ENCODE results near the gene PEX5L. TPM values are rescaled to one million over a fixed set of nuclear protein-coding genes. Genes with fewer than 3 reads are reported as not detected.

PEX5L gene
- polyA plus RNA-seq, 3 donors: 0.27 to 0.52 (median 0.52) TPM

GRCh38 chr3:179896507-179896906, 140.2 kb downstream of the PEX5L start:
- DNase-seq: no peak

DNA sequence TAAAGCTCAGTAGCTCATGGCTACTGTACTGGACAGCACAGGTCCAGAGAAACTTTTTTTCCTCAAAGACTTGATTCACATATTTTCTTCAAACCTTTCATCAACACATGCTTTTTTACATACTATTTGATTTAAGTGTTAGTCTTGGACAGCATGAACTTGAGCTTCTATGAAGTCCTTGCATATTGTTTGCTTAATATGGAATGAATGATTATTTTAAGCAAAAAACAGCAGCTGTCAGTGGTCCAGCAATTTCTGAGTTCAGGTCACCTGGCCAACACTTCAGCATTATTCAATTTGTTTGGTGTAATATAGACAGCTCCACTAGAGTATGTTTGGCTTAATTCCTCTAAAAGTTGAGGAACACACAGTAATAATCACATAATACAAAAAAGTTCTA, 141.4 kb downstream of the PEX5L start:
- no peak for DNase-seq

GRCh38 chr3:179887295-179887943, 149.3 kb downstream of the PEX5L start:
- DNase-seq: no peak

- DNase-seq: no peak
Measured at GRCh38 chr3:179885950-179886349, 150.8 kb downstream of the PEX5L start.

DNA sequence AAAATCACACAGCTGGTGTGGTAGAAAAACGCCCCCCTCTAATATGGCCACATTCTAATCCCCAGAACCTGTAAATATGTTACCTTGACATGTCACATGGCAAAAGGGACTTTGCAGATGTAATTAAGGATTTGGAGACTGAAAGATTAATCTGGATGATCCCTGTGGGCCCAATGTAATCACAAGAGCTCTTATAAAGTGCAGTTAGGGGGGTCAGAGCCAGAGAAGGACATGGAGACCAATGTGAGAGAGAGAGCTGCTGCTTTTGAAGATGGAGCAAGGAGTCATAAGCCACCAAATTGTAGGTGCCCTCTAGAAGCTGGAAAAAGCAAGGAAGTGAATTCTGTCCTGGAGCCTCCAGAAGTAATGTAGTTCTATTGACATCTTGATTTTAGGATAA, 152.6 kb downstream of the PEX5L start:
- no peak for DNase-seq

GRCh38 chr3:179882292-179882691, 154.4 kb downstream of the PEX5L start:
- DNase-seq: no peak

GRCh38 chr3:179881791-179882190, 154.9 kb downstream of the PEX5L start:
- DNase-seq: no peak

- no peak for DNase-seq
Measured at GRCh38 chr3:179880868-179881267, 155.9 kb downstream of the PEX5L start.

- DNase-seq: no peak
Measured at GRCh38 chr3:179876440-179876839, 160.3 kb downstream of the PEX5L start.

DNA sequence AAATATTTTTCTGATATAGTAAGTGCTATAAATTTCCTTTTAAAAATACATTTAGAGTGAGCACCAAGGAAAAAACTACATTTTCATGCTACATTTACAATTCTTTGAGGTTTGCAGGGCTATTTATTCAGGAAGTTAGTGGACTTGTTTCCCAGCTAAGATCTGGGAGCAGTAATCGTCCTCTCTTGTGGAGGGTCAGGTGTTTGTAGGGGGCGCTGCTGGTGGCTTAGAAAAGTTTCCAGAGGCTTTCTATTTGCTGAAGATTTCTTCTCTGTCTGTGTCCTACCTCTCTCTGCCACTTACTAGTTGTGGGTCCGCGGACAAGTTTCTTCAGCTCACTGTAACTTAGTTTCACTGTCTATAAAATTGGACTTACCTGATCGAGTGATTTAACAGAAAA, 163.9 kb downstream of the PEX5L start:
- no peak for DNase-seq

GRCh38 chr3:179871782-179872181, 165.0 kb downstream of the PEX5L start:
- DNase-seq: no peak

DNA sequence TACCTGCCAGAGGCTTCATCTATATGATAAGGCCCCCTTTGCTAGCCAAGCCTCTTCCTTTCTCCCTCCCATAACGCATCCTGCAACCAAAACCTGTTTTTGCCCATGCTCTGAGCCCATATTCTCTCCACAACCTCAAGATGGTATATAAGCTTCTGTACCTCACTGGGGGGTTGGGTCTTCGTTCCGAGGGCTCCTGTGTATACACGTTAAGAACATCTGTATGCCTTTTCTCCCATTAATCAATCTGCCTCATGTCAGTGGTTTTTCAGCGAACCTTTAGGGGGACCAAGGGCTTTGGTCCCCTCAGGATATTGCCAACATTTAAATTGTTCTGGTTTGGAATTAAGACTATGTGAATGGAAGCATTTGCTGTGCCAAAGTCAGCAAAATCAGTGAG, 168.0 kb downstream of the PEX5L start:
- no peak for DNase-seq

DNA sequence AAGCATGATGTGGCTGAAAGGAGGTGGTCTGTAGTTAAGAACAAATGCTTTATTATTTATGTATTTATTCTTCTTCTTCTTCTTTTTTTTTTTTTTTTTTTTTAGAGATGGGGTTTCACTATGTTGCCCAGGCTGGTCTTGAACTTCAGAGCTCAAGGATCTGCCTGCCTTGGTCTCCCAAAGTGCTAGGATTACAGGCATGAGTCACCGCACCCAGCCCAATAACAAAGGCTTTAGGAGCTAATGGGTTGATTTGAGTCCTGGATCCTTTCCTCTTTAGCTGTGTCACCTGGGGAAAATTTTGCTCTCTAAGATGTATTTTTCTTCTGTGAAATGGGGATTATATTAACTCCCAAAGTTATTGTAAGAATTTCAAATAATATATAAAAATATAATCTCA, 168.8 kb downstream of the PEX5L start:
- no peak for DNase-seq

DNA sequence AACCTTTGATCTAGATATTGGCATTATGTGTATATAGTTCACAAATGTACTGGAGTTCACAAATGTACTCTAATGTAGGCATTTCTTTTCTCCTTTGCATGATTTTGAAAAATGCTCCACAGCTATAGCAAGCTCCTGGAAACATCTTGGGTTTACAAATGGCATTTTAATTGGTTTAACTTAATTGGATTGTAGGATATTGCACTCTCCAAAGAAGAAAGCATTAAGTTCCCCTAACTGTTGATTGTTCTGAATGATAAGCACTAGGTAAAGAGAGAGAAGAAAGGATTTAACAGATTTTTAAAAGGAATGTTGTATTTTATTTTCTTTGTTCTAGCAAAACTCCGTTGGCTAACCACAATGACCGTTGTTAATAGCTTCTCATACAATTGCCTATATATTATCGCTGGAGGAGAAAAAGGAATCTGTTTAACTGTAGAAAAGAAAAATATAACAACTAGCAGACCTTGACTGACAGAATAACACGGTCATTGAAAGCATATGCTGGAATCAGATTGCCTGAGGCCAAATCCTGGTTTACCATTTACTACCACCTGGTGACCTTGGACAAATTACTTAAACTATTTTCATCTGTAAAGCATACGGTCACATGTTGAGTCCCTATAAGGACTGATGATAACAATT, 170.8 kb downstream of the PEX5L start:
- peak; percentile 17 for DNase-seq

DNA sequence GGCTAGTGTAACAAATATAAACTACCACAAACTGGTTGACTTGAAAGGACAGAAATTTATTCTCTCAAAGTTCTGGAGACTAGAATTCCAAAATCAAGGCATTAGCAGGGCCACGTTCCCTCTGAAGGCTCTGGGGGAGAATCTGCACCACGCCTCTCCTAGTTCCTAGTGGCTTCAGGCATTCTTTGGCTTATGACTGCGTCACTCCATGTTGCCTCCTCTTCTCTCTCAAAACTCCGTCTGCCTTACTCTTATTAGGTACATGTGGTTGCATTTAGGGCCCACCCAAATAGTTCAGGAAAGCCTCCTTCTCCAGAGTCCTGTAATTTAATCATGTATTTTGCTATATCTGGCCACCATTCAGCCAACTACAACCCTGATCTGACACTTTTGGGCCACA, 174.8 kb downstream of the PEX5L start:
- DNase-seq: no peak

DNA sequence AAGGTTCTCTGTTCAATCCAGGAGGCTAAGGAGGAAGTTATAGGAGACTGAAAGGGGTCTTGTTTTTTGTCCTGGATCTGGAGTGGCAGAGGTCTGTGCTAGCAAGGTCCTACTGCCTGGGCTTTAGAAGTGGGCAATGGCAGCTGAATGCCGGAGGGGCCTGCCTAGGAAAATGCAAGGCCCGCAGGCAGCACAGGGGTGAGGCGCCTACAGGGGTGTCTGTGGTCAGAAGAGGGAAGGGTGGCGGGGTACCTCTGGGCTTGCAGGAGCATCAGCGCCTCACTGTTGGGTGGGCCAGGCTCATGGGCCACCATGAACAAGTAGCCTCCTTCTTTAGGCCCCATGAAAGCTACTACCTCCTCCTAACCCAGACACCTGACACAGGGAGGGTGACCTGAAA, 175.4 kb downstream of the PEX5L start:
- DNase-seq: no peak

- no peak for DNase-seq
Measured at GRCh38 chr3:179860275-179861107, 176.2 kb downstream of the PEX5L start.

GRCh38 chr3:179853176-179853575, 183.6 kb downstream of the PEX5L start:
- DNase-seq: no peak

DNA sequence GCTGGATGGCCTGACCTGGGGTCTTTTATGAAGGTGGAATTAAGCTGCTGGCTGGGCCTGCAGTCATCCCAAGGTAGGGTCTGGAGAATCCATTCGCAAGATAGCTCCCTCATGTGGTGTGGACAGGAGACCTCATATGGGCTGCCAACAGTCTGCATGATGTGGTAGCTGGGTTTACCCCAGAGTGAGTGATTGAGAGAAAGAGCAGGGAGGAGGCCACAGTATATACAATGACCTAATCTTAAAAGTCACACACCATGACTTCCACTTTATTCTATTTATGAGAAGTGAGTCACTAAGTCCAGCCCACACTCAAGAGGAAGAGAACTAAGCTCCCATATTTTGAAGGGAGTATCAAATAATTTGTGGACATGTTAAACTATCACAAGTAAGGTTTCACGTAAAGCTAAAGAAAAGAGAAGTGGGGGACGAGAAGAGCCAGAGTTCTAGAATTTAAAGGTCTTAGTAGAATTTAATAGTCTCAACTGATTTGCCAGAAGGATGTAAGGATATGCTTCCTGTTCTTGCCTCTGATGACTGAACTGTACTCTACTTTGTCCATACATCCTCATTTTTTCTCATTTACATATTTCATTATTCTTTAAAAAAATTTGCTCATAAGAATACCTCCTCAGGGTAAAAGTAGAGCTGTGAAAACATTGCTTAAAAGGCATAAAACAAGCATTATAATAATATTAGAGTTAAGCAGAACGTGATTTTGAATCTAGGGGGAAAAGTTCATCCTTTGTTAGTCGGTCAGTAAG, 184.4 kb downstream of the PEX5L start:
- DNase-seq: no peak

DNA sequence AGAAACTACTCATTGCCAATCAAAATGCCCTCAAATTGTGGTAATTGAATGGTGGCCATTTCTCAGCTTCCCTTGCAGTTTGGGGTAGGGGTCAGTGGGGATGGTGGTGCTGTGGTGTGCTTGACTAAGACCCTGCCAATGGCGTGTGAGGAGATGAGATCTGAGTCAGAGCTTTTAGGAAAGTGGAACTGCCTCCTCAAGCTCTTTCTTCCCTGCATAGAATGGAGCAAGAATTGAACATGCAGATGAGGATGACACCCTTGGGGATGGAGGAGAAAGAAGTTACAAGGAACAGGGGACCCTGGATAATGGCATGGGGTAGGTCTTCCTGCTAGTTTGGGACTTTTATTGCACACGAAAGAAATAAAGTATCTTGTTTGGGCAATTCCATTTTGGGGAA, 188.0 kb downstream of the PEX5L start:
- DNase-seq: no peak

DNA sequence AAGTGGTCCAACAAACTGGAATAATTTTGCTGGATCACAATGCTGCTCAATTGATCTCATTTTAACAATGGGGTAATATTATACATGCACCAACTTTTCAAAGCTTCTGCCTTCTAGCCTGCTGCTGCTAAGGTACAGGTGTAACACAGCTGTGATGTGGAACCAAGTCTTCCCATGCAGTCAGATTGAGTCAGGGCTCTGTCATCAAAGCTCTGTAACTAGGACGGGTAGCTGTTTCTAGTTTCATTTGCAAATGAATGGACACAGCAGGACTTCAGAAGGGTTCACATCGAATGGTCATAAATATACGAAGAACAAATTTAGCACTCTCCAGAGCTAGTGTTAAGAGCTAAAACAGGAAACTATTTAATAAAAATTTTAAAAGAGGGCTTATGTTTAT, 194.7 kb downstream of the PEX5L start:
- no peak for DNase-seq

GRCh38 chr3:179840985-179841384, 195.8 kb downstream of the PEX5L start:
- no peak for DNase-seq
